ENCODE measurements around the gene FURIN.
"Not testable (repeated sequence)": the region's sequence is repeated elsewhere in the genome, so short reads cannot be mapped to it uniquely, and the experiment has no call there.

FURIN gene

DNA sequence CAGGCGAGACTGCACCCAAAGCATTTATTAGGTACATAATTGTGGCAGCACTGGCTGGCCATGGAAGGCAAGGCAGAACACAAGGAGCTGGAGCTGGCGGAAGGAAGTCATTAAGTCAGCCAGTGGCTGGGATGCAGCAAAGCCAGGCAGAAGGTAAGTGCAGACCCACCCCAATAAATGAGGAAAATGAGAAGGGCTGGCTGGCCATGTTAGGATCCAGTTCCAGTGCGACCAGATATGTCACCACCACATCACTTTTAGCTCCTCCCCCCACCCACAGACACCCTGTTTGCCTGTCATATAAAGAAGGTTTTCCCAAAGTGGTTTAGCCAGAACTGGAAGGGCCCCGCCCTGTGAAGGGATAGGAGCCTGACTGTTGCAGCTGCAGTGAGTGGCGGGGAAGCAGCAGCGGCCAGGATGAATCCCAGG, at the start of gene FURIN:
FURIN (plus strand) TSS at position 328 of the 429 bp plus-strand sequence. CDS start 7,153 bp downstream, outside the sequence.
- peak; percentile 49 for DNase-seq

- no peak for DNase-seq
Observed at GRCh38 chr15:90819390-90819789, 49.0 kb upstream of the FURIN start.

- no peak for DNase-seq
Observed at GRCh38 chr15:90819850-90820249, 48.5 kb upstream of the FURIN start.

DNA sequence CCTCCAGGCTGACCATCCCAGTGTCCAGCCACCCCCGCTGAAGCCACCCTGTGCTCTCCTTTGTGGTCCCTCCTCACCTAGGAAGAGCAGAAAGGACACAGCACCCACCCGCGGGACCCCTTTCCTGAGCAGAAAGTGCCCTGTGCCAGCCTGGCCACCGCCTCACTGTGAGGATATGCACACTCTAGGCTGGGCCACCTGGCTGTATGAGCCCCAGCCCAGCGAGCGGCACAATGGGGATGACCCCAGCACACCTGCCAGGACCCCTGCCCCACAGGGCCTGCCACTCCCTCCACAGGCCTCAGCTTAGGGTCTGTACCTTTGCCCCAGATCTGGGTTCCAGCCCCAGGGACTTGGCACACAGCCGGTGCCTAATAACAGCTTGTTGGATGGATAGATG, 47.9 kb upstream of the FURIN start:
- no peak for DNase-seq

- no peak for DNase-seq
Observed at GRCh38 chr15:90822204-90822955, 46.0 kb upstream of the FURIN start.

DNA sequence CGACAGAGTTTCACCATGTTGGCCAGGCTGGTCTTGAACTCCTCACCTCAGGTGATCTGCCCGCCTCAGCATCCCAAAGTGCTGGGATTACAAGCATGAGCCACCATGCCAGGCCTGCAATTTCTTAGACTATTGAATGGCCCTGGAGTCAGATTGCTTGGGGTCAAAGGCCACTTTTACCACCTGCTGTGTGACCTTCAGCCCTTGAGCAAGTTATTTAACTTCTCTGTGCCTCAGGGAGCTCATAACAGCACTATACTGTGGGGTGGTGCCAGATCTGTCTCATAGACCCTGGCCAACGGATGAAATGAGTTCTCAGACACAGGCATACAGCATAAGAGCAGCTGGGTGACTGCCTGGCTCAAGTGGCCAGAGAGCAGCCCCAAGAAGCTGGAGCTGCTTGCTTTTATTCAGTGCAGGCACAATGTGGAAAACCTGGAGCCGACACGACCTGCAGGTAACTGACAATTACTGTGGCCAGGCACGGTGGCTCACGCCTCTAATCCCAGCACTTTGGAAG, 44.9 kb upstream of the FURIN start:
- DNase-seq = no peak

- not testable (repeated sequence) for DNase-seq
Observed at GRCh38 chr15:90825115-90825899, 43.1 kb upstream of the FURIN start.

DNA sequence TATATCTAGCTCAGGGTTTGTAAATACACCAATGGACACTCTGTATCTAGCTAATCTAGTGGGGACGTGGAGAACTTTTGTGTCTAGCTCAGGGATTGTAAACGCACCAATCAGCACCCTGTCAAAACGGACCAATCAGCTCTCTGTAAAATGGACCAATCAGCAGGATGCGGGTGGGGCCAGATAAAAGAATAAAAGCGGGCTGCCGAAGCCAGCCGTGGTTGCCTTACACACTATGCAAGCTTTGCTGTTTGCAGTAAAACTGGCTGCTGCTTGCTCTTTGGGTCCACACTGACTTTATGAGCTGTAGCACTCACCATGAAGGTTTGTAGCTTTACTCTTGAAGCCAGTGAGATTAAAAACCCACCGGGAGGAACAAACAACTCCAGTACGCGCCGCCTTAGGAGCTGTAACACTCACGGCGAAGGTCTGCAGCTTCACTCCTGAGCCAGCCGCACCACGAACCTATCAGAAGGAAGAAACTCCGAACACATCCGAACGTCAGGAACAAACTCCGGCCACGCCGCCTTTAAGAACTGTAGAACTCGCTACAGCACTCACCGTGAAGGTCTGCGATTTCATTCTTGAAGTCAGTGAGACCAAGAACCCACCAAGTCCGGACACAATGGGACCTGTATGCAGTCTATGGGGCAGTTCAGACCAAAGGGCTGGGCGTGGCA, 42.0 kb upstream of the FURIN start:
- not testable (repeated sequence) for DNase-seq

GRCh38 chr15:90826886-90827435, 41.4 kb upstream of the FURIN start:
- no peak for DNase-seq

- DNase-seq = no peak
Observed at GRCh38 chr15:90828111-90828510, 40.3 kb upstream of the FURIN start.

DNA sequence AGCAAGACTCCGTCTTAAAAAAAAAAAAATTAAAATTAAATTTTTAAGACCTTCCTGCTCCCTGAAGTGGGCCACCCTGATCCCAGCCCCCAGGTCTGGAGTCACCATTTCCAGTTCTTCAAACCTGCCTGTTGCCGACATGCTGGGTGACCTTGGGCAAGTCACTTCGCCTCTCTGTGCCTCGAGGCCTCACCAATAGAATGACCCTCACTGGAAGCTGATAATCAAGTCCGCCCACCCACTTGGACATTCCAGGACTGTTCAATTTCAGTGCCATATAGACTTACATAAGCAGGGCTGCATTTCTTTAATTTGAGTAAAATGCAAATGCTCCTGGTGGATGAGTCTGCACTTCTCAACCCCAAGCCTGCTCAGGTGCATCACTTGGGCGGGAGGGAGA, 39.3 kb upstream of the FURIN start:
- no peak for DNase-seq

DNA sequence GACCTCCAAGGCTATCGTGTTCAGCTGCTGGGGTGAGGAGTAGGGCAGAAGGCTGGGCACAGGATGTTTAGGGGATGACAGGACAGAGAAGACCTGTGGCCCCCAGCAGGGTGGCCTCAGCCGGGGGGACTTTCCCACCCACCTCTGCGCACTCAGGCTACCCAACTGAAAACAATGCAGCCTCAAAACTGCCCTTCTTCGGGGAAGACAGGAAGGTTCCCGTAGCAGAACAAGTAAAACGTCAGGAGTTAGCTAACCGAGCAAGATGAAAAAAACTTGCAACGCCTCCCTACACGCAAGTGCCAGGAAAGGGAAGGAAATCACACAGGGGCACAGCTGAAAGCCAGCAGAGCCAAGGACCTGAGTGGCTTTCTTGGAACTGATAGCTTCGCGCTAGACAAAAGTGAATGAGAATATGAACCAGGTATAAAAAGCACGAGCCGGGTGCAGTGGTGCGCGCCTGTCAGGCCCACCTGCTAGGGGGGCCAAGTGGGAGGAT, 38.4 kb upstream of the FURIN start:
- peak; percentile 79 for DNase-seq

- no peak for DNase-seq
Observed at GRCh38 chr15:90834626-90835025, 33.8 kb upstream of the FURIN start.

DNA sequence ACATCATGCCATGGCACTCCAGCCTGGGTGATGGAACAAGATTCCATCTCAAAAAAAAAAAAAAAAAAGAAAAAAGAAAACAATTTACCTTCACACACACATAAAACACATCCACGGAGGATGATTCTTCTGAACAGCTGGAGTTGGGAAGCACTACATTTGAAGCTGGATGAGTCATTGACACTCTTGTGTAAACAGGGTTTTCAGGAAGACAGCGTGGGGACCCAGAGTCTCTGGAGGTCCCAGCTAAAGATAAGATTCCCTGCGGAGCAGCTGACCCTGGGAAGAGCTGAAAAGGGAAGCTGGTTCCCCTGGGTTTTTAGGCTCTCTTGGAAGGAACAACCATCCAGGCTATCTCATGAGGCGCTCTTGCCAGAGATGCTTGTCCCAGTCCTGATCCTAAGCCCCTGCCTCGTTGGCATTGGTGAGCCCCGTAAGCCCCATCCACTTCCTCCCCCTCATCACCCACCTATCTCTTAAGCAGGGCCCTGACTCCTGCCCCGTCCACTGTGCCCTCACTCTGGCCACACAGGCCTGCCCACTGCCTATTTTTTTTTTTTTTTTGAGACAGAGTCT, 32.0 kb upstream of the FURIN start:
- DNase-seq = no peak

DNA sequence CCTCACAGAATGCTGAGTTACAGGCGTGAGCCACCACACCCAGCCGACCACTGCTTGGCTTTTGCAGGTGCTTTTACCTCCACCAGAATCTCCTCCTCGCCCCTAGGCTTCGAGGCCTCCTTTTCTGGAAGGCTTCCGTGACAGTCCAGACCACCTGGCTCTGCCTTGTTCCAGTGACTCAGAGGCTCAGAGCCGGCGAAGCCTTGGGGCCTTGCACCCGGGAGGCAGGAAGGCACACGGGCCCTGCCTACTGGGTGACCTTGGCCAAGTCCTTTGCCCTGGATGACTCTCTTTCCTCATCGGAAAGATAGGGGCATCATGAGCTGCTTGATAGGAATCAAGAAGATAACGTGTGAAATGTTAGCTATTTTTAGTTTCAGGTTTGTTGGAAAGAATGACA, 31.3 kb upstream of the FURIN start:
- peak; percentile 78 for DNase-seq

DNA sequence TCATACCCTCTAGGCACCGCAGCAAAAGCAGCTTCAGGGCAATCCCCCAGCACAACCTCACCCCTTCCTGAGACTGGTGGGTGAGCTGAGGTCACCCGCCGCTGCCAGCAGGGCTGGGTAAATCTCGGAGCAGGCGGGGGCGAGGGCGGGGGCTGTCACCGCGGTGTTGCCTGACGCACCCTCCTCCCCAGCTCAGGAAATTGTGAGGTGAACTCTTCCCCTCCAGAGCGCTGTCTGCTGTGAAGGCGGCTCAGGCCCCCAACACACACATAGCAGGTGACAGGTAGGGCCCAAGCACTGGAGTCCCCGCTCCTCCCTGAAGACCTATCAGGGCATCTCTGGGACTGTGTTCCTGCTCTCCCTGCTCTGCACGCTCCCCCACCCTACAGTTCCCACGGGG, 30.2 kb upstream of the FURIN start:
- peak; percentile 94 for DNase-seq

GRCh38 chr15:90838544-90838943, 29.8 kb upstream of the FURIN start:
- peak; percentile 40 for DNase-seq

DNA sequence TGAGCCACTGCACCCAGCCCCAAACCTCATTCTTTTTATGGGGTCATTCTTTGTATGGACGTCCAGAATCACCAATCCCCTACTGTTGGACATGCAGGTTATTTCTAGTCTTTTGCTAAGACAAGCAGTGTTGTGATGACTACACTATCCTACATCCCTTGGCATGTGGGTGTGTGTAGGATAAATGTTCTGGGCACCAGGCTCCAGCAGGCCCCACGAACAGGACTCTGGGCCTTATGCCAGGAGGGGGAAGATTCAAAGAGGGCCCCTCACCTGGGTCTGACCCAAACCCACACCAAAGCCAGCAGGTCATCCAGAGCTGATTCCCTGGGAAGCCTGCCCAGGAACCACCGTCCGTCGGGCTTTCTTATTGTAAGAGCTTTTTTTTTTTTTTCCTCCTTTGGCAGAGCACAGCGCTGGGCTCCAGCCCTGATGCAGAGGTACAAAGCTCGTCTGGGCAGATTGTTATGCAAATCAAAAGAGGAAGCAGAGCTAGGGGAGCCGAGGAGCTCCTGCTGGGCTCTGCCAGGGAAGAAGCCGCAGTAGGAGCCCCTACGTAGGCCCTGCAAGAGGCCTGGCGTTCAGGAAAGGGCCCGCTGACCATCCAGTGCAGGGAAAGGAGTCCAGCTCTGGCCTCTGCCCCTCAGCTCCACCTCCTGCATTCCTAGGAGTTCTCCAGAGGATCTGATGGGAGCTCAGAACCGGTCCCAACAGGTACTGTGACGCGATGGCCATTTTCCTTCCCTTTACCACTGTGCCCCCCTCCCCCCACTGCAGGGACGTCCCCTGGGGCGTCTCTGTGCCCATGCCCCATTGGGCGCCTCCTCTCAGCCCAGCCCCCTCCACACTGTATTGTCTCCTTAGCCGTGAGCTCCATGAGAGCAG, 29.0 kb upstream of the FURIN start:
- peak; percentile 47 for DNase-seq

GRCh38 chr15:90840157-90840855, 28.1 kb upstream of the FURIN start:
- DNase-seq = no peak

GRCh38 chr15:90840954-90841353, 27.4 kb upstream of the FURIN start:
- DNase-seq = no peak

DNA sequence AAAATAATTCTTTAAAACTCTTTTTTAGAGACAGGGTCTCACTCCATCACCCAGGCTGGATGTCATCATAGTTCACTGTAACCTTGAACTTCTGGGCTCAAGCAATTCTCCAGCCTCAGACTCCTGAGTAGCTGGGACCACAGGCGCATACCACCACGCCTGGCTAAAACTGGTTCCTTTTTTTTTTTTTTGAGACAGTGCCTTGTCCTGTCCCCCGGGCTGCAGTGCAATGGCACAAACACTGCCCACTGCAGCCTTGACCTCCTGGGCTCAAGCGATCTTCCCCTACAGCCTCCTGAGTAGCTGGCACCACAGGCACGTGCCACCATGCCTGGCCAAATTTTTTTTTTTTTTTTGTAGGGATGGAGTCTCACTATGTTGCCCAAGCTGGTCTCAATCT, 23.7 kb upstream of the FURIN start:
- no peak for DNase-seq
